Measurements from ENCODE around the gene RCC1.
"Not testable (repeated sequence)": the region's sequence is repeated elsewhere in the genome, so short reads cannot be mapped to it uniquely, and the experiment has no call there.

The RCC1 gene

DNA sequence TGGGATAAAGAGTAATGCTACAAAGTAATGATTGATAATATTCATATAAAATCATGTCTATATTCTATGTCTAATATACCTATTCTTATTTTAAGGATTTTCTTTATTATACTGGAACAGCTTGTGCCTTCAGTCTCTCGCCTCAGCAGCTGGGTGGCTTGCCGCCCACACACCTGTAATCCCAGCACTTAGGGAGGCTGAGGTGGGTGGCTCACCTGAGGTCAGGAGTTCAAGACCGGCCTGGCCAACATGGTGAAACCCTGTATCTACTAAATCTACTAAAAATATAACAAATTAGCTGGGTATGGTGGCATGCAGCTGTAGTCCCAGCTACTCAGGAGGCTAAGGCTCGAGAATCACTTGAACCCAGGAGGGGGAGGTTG, 39.4 kb downstream of the RCC1 start:
- no peak for DNase-seq (ENCODE audit: low spot score)

DNA sequence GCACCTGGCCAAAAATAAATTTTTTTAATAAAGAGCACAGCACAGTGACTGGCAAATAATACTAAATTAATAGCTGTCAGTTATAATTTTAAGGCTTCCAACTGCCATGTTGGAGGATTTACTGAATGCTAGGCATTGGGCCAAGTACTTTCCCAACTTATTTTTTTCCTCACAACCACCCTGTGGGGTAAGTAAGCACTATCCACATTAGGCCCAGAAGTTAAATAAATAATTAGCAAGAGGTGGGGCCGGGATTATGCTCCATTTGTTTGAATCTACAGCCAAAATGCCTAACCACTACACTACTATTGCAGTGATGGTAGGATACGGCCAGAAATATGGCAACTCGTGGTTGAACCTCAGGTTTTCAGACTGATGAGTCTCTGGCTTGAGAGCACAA, 42.5 kb downstream of the RCC1 start:
- DNase-seq (ENCODE audit: low spot score): no peak

DNA sequence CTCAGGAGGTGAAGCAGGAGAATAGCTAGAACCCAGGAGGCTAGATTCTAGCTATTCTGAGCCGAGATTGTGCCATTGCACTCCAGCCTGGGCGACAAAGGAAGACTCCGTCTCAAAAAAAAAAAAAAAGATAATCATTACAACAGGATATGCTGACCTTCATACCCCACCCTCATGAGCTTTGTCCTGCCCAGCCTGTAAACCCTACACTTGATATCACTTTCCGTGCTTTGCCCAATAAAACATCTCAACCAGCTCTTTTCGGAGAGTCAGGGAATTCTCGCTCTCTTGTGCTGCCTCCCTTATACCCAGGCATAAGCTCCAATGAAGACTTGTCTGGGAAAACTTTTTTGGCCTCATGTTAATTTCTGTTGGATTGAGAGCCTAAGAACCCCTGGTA, 45.5 kb downstream of the RCC1 start:
- no peak for DNase-seq (ENCODE audit: low spot score)

DNA sequence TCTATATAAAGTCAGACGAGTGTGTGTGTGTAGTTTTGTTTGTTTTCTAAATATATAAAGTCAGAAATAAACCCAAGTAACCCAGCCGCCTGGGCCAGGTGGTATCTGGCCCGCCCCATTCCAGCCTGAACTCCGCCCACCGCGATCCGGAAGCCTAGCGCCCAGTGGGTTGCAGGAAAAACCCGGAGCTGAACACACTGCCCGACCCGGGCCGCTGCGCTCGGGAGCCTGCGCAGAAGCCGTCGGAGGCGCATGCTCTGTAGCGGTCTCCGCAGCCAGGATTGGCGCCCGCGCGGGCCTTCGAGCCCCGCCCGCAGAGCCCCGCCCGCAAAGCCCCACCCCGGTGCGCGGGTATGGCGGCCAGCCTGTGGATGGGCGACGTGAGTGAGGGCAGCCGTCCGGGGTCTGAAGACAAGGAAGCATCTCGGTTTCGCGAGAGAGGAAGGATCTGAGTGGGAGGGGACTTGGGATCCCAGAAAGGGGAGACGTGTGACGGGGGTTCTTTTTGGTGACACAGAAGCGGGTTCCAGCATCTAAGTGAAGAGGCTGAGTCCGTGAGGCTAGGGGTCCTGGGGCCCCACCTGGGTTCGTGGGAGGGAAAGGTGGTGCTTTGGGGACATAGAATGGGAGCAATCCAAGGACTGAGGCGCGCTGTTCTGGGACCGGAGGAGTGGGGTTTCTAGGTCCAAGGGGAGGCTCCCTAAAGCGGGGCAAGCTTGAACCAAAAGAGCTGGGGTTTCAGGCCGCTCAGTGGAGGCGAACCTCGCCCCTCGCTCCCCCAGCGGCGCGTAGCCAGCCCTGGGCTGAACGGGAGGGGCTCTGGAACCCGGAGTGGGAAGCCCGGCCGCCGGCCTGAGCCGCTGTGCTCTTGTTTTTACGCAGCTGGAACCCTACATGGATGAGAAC, 47.2 kb downstream of the RCC1 start, which contains the start of gene TRNAU1AP:
Gene TRNAU1AP (plus strand): TSS at position 328 of the 906 bp plus-strand sequence. CDS start 26 bp downstream, at position 354.
- DNase-seq (ENCODE audit: low spot score): peak; percentile 98

DNA sequence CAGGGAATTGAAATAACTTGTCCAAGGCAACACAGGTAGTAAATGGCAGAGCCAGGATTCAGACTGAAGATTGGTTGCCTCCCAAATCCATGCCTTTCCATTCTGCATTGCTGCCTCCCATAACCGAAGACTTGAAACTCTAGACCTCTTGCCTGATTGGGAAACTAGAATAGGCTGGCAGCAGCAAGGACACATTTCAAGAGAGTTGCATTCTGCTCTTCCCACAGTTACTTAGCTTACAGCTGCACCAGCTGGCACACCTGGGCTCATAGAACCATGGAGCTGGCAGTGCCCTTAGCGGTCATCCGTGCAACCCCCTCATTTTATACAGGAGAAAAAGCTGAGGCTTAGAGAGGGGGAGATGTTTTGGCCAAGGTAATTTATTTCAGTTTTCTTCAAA, 55.0 kb downstream of the RCC1 start:
- DNase-seq (ENCODE audit: low spot score): no peak

DNA sequence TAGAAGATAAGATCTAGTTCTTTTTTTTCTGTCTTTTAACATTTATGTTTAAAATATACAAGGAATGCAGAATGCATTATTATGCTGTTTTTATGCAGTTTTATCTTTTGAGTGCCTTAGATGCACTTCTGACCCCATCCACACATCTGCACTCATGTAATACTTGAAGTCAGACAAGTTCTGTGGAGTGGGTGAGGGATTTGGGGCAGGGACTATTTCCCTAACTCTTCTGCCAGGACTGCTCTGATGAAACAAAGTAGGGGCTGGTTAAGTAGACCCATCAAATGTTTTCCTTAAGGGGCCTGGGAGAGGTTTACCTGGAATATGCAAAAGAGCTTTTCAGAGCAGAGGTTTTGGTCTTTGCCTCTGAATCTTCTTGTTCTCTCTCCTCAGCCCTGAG, 58.5 kb downstream of the RCC1 start:
- no peak for DNase-seq (ENCODE audit: low spot score)

DNA sequence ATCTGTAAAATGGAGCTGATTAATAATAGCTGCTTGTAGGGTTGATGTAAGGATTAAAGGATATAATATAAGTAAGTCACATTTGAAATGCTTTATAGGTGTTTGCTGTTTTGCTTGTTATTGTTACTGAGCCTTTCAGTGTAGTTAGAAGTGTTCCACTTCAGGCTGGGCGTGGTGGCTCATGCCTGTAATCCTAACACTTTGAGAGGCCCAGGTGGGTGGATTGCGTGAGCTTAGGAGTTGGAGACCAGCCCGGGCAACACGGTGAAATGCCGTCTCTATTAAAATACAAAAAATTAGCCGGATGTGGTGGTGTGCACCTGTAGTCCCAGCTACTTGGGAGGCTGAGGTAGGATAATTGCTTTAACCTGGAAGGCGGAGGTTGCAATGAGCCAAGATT, 59.2 kb downstream of the RCC1 start:
- no peak for DNase-seq (ENCODE audit: low spot score)

DNA sequence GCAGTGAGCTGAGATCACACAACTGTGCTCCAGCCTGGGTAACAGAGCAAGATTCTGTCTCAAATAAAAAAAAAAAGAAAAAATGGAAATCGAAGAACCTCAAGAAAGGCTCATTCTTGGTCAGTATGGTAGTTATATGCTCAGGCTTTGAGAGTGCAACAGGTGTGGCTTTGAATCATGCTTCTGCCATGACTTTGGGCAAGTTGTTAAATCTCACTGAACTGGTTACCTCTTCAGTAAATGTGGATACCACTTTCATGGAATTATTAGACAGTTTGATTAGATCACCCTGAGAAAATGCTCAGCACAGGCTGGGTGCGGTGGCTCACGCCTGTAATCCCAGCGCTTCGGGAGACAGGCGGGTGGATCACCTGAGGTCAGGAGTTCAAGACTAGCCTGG, 59.9 kb downstream of the RCC1 start:
- DNase-seq (ENCODE audit: low spot score): no peak

DNA sequence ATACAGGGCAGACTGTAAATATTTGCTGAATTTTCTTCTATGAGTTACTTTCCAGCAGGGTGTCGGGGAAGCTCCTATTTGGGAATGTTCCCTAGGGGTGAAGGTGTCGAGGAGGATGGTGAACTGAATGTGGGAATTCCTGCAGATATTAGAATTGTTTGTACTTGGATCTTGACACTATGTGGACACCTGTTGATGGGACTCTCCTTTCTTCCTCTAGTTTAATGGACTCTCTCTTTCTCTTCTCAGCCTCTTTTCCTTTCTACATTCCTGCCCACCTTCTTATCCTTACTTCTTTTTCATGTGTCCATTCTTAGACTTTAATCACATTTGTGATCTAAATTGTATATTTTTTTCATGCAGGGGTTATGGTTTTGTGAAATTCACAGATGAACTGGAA, 61.1 kb downstream of the RCC1 start:
- DNase-seq (ENCODE audit: low spot score): no peak

DNA sequence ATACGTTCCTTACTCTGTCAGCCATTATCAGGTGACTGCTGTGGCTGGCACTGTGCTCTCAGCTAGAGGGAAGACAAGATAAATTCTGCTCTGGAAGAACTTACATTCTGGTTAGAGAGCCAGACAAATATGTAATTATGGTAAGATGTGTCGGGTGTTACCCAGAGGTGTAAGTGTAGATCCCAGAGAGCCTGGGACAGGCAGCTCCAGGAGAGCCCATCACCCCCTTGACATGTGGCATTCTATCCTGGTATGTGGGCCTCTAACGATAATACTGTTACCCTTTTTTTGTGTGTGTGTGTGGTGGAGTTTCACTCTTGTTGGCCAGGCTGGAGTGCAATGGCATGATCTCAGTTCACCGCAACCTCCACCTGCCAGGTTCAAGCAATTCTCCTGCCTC, 66.1 kb downstream of the RCC1 start:
- DNase-seq (ENCODE audit: low spot score): no peak

DNA sequence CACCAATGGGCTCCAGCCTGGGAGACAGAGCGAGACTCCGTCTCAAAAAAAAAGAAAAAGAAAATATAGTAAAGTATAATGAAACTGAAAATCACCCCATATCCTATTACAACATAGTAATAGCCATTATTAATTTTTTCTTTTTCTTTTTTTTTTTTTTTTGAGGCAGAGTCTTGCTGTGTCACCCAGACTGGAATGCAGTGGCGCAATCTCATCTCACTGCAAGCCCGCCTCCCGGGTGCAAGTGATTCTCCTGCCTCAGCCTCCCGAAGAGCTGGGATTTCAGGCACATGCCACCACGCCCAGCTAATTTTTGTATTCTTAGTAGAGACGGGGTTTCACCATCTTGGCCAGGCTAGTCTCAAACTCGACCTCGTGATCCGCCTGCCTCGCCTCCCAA, 67.0 kb downstream of the RCC1 start:
- not testable (repeated sequence) for DNase-seq (ENCODE audit: low spot score)

DNA sequence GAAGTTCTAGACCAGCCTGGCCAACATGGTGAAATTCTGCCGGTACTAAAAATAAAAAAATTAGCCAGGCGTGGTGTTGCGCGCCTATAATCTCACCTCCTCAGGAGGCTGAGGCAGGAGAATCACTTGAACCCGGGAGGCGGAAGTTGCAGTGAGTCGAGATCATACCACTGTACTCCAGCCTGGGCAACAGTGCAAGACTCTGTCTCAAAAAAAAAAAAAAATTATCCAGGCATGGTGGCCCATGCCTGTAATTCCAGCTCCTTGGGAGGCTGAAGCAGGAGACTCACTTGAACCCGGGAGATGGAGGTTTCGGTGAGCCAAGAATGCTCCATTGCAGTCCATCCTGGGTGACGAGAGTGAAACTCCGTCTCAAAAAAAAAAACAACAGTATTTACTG, 67.7 kb downstream of the RCC1 start:
- no peak for DNase-seq (ENCODE audit: low spot score)

DNA sequence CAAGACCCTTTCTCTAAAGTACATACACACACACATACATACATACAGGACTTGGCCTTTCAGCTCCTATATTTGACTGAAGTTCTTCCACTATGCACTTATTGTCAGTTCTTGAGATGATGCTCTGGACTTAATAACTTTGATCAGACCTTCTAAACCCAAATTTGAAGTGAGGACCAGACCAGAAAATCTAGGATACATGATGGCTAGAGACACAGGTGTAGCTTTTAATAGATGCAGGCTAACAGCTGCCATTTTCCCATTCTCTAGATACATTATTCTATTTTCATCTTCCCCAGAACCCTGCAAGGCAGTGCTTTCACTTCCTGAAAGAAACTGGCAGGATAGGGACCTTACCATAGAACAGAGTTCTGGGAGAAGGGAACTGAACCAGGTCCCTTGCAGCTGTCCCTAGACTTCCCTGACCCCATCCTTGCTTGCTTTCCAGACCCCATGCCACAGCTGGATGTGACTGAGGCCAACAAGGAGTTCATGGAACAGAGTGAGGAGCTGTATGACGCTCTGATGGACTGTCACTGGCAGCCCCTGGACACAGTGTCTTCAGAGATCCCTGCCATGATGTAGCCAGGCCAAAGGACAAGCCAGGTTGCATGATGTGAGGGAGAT, 71.3 kb downstream of the RCC1 start:
- no peak for DNase-seq (ENCODE audit: low spot score)

DNA sequence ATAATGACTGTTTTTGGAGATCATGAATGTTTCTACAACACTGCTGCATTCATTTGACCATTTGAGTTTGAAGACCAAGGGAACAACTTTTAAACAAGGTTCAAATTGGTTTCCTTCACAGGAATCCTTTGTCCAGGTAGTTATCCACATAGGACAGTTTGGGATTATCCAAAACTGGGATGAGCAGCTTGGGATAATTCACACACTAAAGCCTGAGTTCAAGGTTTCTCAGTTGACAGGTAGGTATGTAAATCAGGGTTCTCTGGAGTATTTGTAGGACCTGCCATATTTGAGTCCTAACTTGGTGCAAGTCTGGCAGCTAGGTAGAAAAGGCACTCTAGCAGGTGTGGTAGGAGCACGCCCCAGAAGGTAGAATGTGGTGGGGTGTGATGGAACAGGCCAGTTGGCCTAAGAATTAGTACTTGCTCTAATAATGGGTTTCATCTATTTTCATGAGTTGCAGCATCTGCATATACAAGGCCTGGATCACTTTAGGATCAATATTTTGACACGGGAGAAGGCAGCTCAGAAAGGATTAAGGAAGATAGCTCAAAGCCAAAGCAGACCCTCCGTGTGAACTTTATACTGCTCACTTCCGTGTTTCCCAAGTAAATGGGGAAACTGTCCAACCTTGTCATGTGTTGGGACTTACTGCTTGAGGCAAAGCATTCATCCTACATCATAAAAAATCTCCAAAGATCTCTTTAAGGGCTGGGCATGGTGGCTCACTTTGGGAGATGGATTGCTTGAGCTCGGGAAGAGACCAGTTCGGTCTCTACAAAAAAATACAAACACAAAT, 72.1 kb downstream of the RCC1 start:
- no peak for DNase-seq (ENCODE audit: low spot score)

DNA sequence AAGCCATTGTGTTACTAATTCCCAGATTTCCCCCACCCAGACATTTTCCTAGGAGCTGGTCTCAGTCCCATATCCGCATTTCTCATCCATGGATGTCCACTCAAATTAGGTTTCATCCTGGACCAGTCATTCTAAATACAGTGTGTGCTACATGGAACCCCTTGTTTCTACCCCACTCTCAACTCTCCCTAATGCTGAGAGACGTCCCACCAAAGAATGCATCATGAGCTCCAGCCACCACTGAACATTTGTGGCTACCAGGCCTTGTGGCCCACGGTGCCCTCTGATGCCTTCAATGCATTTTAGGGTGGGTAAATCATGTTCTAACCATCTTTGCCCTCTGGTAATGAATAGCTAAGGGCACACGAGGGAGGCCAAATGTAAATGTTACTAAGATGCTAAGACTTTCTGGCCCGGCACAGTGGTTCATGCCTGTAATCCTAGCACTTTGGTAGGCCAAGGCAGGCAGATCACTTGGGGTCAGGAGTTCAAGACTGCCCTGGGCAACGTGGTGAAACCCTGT, 72.9 kb downstream of the RCC1 start:
- DNase-seq (ENCODE audit: low spot score): no peak

DNA sequence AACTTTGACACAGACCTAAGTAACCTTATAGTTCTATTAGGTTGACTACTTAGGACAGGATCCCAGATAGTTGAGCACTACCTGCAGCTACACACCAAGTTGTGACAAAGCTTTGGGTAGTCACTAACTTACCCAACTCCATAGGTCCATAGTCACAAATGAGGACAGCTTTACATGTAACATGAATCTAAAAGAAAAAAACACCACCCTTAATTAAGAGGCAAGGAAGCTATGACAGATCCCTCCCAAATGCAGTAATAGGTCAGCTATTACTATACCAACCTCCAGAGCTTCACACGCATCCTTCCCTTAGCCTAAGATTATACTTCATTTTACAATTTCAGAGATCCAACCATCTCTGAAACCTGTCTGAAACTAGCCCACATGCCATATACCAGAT, 73.6 kb downstream of the RCC1 start:
- no peak for DNase-seq (ENCODE audit: low spot score)

DNA sequence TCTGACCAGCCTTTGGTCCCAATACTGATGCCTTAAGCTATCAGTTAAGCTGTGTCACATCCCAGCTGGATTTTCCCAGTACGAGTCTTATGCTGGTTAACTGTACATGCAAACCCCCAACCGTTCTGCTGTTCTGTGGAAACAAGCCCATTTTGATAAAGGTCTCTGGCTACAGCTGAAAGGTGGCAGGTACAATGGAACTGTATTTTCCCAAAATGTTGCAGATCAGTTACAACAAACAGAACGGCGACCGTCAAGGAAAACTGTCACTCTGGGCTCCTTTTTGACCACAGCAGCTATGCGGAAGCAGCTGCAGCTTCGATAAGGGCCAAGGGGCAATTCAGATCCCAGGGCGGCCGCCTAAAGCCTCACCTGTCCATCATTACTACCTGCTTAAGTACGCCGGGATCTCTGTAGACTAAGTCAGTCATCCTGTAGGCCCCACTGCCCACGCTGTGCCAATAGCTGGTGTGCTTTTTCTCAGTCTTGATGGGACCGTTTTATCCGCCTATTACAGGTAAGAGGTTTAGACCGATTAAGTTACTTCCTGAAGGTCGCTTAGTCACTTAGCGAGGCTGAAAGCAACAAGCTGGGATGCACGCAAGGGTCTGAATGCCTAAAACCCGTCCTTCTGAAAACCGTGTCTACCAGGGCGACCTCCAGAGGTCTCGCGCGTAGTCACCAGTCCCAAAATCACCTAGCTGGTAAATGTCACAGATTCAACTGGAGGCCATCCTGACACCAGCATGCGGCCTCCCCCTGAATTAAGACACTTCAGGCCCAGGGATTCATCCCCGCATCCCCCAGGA, 75.1 kb downstream of the RCC1 start:
- DNase-seq (ENCODE audit: low spot score): peak; percentile 74

DNA sequence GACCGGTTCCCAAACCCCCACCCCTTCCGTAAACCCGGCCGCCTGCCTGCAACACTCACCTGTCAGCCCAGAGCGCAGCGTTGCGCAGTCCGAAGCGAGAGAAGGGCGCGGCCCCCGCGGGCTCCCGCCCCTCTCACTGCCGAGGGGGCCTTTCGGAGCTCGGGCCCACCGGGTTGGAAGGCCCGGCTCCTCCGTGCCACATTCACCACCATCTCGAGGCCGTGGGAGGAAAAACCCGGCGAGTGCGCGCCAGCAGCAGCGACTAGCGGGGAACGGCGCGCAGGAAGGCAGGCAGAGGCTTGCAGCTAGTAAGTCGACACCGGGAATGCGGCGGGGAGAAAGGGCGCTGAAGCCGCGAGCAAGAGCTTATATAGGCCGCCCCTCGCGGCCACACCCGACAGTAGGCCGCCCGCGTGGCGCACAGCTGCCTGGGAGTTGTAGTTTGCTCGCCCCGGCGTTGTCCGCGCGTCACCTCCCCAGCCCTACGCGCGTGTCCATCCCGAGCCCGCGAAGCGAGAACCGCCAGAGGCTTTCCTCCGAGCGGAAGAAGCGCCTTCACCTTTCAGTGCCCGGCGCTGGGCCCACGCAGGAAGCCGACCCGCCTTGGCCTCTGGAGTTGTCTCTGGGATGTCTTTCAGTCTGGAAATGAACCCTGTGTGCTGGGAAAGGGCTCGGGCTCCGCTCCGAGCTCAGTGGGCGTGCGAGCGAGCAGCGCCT, 75.8 kb downstream of the RCC1 start:
- DNase-seq (ENCODE audit: low spot score): peak; percentile 94

DNA sequence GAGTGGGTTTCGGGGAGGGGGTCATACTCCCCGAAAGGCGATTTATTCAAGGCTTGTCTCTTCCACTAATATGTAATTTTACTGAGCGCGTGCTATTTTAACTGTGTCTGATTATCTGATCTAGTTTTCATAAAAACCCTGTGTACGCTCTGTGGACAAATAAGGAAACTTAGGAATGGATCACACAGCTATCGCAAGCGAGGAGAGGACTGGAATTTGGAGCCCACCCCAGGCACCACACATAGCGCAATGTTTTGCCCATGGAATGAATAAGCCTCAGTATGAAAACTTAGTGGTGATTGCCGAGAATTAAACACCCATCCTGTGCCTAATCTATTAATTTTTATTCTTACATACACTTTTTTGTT, 76.4 kb downstream of the RCC1 start:
- DNase-seq (ENCODE audit: low spot score): no peak

DNA sequence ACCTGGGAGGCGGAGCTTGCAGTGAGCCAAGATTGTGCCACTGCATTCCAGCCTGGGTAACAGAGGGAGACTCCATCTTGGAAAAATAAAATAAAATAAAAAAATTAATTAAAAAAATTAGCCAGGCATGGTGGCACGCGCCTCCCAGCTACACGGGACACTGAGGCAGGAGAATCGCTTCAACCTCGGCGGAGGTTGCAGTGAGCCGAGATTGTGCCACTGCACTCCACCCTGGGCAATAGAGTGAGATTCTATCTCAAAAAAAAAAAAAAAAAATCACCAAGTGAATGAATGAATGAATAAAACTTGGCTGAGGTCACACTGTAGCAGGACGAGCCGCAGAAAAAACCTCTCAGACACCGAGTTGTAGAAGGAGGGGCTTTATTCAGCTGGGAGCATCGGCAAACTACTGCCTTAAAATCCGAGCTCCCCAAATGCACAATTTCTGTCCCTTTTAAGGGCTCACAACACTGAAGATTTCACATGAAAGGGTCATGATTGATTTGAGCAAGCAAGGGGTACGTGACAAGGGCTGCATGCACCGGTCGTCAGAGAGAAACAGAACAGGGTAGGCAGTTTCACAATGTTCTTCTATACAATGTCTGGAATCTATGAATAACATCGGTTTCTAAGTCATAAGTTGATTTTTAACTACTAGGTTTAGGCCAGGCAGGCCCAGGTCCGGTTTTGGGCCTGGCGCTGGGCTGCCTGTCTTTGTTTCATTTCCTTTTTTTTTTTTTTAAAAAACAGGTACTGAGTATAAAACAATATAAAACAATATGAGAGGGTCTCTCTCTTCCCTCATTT, 80.9 kb downstream of the RCC1 start:
- not testable (repeated sequence) for DNase-seq (ENCODE audit: low spot score)
